T-helper 2 cell treated with Interferon-gamma antibody and Interleukin-4, amounts not matched to agents 5 μg/mL and 100 μg/mL, for 36 hours (primary cell): ENCODE results near the gene MARK3.
"Not testable (repeated sequence)": the region's sequence is repeated elsewhere in the genome, so short reads cannot be mapped to it uniquely, and the experiment has no call there.

Experiments
- DNase-seq: peaks from one replicate; pipeline ENCODE4 v3.0.0; 2021; ENCODE audit warnings: low spot score
- H3K27ac Mint-ChIP-seq: one replicate; pipeline ENCODE4 v1.8.0; 2021; ENCODE audit warnings: mild to moderate bottlenecking, mixed read lengths
- H3K27me3 Mint-ChIP-seq: one replicate; pipeline ENCODE4 v1.8.0; 2021; ENCODE audit warnings: low read depth, mixed read lengths
- H3K36me3 Mint-ChIP-seq: one replicate; pipeline ENCODE4 v1.8.0; 2021; ENCODE audit warnings: low read depth, mixed read lengths
- H3K4me1 Mint-ChIP-seq: one replicate; pipeline ENCODE4 v1.8.0; 2021; ENCODE audit warnings: low read depth, mixed read lengths
- H3K4me3 Mint-ChIP-seq: one replicate; pipeline ENCODE4 v1.8.0; 2022; ENCODE audit warnings: mild to moderate bottlenecking, moderate library complexity, mixed read lengths
- H3K9me3 Mint-ChIP-seq: one replicate; pipeline ENCODE4 v1.8.0; 2021; ENCODE audit warnings: mixed read lengths

Gene MARK3

GRCh38 chr14:103525430-103526246 lies 140.4 kb downstream of the MARK3 start:
- H3K9me3 Mint-ChIP-seq, H3K36me3 Mint-ChIP-seq, H3K4me3 Mint-ChIP-seq, DNase-seq, H3K27ac Mint-ChIP-seq: not testable (repeated sequence)
- Mint-ChIP-seq H3K27me3 (peaks cover 18% of the 10 kb centered on the region), H3K4me1 (peaks cover 11% of the 10 kb centered on the region)

GRCh38 chr14:103526247-103526913 lies 141.2 kb downstream of the MARK3 start:
- Mint-ChIP-seq H3K27ac (no peak overlapping the region), H3K27me3 (peaks cover 18% of the 10 kb centered on the region), H3K36me3 (peaks cover 3% of the 10 kb centered on the region), H3K9me3 (no peaks in the 10 kb centered on the region), H3K4me3 (no peak overlapping the region), H3K4me1 (peaks cover 13% of the 10 kb centered on the region)
- DNase-seq = no peak

- peaks cover 13% of the 10 kb centered on the region for H3K4me1 Mint-ChIP-seq
- H3K9me3 Mint-ChIP-seq = no peaks in the 10 kb centered on the region
- H3K36me3 Mint-ChIP-seq = peaks cover 3% of the 10 kb centered on the region
- DNase-seq = no peak
- H3K27me3 Mint-ChIP-seq = peaks cover 18% of the 10 kb centered on the region
- H3K4me3 Mint-ChIP-seq = peak overlapping the region; percentile 51
- H3K27ac Mint-ChIP-seq = no peak overlapping the region
These were observed 141.7 kb downstream of the MARK3 start for GRCh38 chr14:103526914-103527248.

- Mint-ChIP-seq H3K4me3 (peak overlapping the region; percentile 96), H3K9me3 (no peaks in the 10 kb centered on the region), H3K4me1 (peaks cover 13% of the 10 kb centered on the region), H3K27ac (peak overlapping the region; percentile 68), H3K27me3 (peaks cover 18% of the 10 kb centered on the region), H3K36me3 (peaks cover 3% of the 10 kb centered on the region)
- DNase-seq = peak; percentile 16
These were observed 142.4 kb downstream of the MARK3 start for GRCh38 chr14:103527408-103528145.

- DNase-seq = no peak
- H3K4me3 Mint-ChIP-seq = peak overlapping the region; percentile 96
- H3K4me1 Mint-ChIP-seq = peaks cover 13% of the 10 kb centered on the region
- peaks cover 18% of the 10 kb centered on the region for H3K27me3 Mint-ChIP-seq
- H3K9me3 Mint-ChIP-seq = no peaks in the 10 kb centered on the region
- H3K36me3 Mint-ChIP-seq = peaks cover 3% of the 10 kb centered on the region
- H3K27ac Mint-ChIP-seq = peak overlapping the region; percentile 98
These were observed 143.0 kb downstream of the MARK3 start for GRCh38 chr14:103528146-103528586.

- Mint-ChIP-seq H3K4me3 (peak within 1 kb of the TSS; percentile 96), H3K27ac (peak within 1 kb of the TSS; percentile 98), H3K36me3 (peaks cover 3% of the 10 kb centered on the region), H3K9me3 (no peaks in the 10 kb centered on the region), H3K4me1 (peaks cover 13% of the 10 kb centered on the region), H3K27me3 (peaks cover 12% of the 10 kb centered on the region)
- peak; percentile 65 for DNase-seq
These were observed 143.6 kb downstream of the MARK3 start, which contains the start of gene TRMT61A for GRCh38 chr14:103528587-103529382. TRMT61A (plus strand) TSS chr14:103529196; CDS start chr14:103529979, 783 bp downstream.

GRCh38 chr14:103529383-103530365 lies 144.5 kb downstream of the MARK3 start:
- Mint-ChIP-seq H3K27ac (peak overlapping the region; percentile 98), H3K9me3 (no peaks in the 10 kb centered on the region), H3K36me3 (peaks cover 3% of the 10 kb centered on the region), H3K4me3 (peak overlapping the region; percentile 96), H3K27me3 (peaks cover 3% of the 10 kb centered on the region), H3K4me1 (peaks cover 13% of the 10 kb centered on the region)
- DNase-seq = no peak

- Mint-ChIP-seq H3K27me3 (peaks cover 2% of the 10 kb centered on the region), H3K4me3 (peak overlapping the region; percentile 96), H3K9me3 (no peaks in the 10 kb centered on the region), H3K36me3 (peaks cover 3% of the 10 kb centered on the region), H3K4me1 (peaks cover 13% of the 10 kb centered on the region), H3K27ac (peak overlapping the region; percentile 98)
- DNase-seq = no peak
These were observed 145.2 kb downstream of the MARK3 start for GRCh38 chr14:103530390-103530789.

GRCh38 chr14:103530831-103531230 lies 145.6 kb downstream of the MARK3 start:
- peaks cover 3% of the 10 kb centered on the region for H3K36me3 Mint-ChIP-seq
- H3K4me3 Mint-ChIP-seq = no peak overlapping the region
- H3K27ac Mint-ChIP-seq = no peak overlapping the region
- no peaks in the 10 kb centered on the region for H3K9me3 Mint-ChIP-seq
- H3K4me1 Mint-ChIP-seq = peaks cover 13% of the 10 kb centered on the region
- no peak for DNase-seq
- H3K27me3 Mint-ChIP-seq = peaks cover 2% of the 10 kb centered on the region

- Mint-ChIP-seq H3K27me3 (peaks cover 2% of the 10 kb centered on the region), H3K4me1 (peaks cover 13% of the 10 kb centered on the region), H3K4me3 (peak overlapping the region; percentile 8), H3K9me3 (no peaks in the 10 kb centered on the region), H3K36me3 (peaks cover 3% of the 10 kb centered on the region), H3K27ac (no peak overlapping the region)
- DNase-seq = no peak
These were observed 146.4 kb downstream of the MARK3 start for GRCh38 chr14:103531421-103532215.

- H3K4me1 Mint-ChIP-seq = peaks cover 7% of the 10 kb centered on the region
- H3K27ac Mint-ChIP-seq = no peak overlapping the region
- peaks cover 2% of the 10 kb centered on the region for H3K27me3 Mint-ChIP-seq
- H3K9me3 Mint-ChIP-seq = no peaks in the 10 kb centered on the region
- H3K36me3 Mint-ChIP-seq = peaks cover 3% of the 10 kb centered on the region
- DNase-seq = no peak
- no peak overlapping the region for H3K4me3 Mint-ChIP-seq
These were observed 147.3 kb downstream of the MARK3 start for GRCh38 chr14:103532216-103533136.
